Neural cell (in vitro differentiated cells): Measurements from ENCODE around the gene KRT82.

Experiments
- CTCF ChIP-seq: fragments of 450-650 bp; IDR thresholded peaks from 2 replicates; pipeline ENCODE4 v1.5.1; 2014; ENCODE audit warnings: antibody characterized with exemption, mild to moderate bottlenecking, moderate library complexity; ENCODE audit not compliant: poor library complexity, severe bottlenecking
- POLR2AphosphoS5 ChIP-seq: IDR thresholded peaks from 2 replicates; pipeline ENCODE4 v1.6.1; 2012

- no peak for TF ChIP-seq CTCF
- no peak for TF ChIP-seq POLR2AphosphoS5
Measured at GRCh38 chr12:52359621-52360061, 46.5 kb downstream of the KRT82 start.
